Measurements from ENCODE around the gene RNASE8.
"Not testable (repeated sequence)": the region's sequence is repeated elsewhere in the genome, so short reads cannot be mapped to it uniquely, and the experiment has no call there.

The RNASE8 gene

DNA sequence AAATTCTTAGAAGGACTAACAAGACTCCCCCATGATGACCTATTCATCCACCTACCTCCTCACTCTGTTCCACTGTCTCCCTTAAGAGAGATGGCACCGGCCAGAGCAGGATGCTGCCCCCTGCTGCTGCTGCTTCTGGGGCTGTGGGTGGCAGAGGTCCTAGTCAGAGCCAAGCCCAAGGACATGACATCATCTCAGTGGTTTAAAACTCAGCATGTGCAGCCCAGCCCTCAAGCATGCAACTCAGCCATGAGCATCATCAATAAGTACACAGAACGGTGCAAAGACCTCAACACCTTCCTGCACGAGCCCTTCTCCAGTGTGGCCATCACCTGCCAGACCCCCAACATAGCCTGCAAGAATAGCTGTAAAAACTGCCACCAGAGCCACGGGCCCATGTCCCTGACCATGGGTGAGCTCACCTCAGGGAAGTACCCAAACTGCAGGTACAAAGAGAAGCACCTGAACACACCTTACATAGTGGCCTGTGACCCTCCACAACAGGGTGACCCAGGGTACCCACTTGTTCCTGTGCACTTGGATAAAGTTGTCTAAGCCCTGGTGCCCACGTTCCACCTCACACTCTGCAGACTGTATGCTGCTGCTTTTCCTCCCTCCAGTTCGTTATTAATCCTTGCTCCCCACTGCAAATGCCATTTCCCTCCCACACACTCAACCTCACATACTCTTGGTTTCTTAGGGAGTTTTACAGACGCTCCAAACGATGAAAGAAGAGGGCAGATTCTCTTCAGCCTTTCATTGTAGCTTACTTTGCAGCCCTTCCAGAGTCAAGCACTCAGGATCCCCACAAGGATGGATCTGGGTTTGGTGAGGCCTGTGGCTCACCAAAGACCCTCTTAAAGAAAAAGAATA lies at the start of gene RNASE8:
TSS of gene RNASE8 (plus strand) at position 20 of the 873 bp plus-strand sequence. CDS start at position 91, 71 bp downstream.
- no peak for DNase-seq

DNA sequence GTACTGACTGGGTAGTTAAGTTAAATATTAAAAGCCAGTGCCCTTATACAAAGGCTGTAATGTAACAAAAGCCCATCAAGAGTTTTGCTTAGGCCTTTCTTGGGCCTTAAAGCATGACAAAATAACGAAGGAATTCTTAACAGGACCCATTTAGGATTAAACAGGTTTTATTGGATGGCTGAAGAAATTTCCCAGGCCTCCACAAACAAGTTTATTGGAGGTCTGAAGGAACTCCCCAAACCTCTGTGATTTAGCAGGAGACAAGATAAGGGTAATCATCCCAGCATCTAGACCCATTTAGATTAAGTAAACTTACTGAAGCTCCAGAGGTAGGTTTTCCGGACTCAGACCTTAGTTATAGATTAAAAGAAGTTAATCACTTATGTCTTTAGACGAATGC lies 47.9 kb upstream of the RNASE8 start:
- not testable (repeated sequence) for DNase-seq

DNA sequence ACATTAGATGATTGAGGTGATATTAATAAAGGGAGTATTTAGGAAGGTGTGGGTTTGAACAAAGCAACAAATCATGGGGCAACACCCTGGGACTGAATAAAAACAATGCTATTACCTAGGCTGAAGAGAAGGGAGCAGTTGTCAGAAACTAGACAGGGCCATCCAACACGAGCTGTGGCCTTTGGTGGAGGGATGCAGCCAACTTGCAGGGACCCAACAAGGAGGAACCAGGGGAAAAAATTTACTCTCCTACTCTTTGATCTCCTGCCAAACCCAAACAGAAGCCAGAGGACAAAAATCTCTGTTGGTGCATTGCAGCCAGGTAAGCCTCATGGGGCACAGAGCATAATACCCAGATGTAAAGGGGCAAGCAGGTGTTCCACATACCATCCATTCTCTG lies 46.5 kb upstream of the RNASE8 start:
- no peak for DNase-seq

DNA sequence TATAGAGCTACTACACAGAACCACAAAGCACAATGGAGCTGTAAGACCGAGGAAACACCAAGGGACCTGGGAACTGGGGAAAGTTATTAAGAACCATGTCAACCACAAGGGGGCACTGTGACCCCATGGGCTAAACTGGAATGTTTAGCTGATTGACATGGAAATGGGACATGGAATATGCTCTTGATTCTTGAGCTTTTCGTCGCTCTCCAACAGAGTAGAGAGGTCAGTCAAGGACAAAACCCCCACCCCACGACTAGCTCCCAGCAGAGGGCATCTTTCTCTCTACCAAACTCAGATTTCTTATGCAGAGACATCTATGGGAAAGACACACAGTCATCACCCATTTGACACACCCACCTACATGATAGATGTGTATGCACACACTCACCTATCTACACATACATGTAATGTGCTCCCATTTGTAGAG lies 42.8 kb upstream of the RNASE8 start:
- peak; percentile 24 for DNase-seq

- no peak for DNase-seq
Observed at GRCh38 chr14:21015312-21015711, 42.3 kb upstream of the RNASE8 start.

GRCh38 chr14:21016413-21017190 lies 41.0 kb upstream of the RNASE8 start:
- no peak for DNase-seq

DNA sequence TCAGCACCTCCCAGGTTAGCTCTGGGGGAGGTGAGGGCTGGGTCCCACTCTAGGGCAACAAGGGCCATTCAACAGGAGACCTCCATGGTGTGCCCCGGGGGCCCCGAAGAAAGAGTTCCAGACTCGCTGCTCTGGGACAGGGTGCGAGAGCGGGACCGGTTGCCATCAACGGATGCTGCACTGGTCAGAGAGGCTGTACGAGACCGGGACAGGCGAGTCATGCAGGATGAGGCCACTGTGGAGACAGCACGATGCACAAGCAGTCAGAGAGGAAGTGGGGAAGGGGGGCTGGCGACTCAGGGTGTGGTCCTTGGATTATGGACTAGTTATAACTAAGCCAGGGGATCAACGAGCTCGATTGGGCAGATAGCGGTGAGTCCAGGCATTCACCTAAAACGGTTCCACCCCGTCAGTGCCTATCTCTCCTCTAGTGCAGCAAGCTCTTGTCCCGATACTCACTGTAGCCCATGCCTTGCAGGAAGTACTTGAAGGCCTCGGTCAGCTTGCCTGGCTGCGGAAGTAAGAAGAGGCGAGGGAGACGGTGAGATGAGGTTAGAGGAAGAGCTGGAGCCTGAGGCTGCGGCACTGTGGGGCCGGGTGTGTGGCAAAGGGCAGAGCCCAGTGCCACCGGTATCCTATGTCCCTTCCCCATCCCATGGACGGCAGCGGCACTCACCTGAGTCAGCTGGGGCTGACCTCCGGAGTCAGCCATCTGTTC lies 39.9 kb upstream of the RNASE8 start:
- DNase-seq, result no peak

DNA sequence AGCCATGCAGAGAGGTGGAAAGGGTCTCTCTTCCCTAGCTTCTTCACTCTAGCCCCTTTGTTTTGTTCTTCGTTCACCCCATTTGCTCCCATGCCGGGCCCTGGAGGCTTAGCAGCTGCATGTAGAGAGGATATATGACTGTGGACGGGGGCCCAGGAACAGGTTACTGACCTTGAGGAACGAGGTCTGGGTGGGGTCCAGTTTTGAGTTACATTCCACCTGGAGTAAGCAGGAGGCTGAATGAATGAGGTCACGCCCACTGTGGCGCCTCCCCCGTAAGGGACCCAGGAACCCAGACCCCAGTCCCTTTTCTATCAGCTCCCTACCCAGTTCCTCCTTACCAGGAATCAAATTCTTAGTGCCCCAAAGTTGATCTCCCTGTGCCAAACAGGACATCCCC lies 39.3 kb upstream of the RNASE8 start:
- DNase-seq, result no peak

GRCh38 chr14:21018781-21019180 lies 38.8 kb upstream of the RNASE8 start:
- no peak for DNase-seq

- no peak for DNase-seq
Observed at GRCh38 chr14:21019366-21019765, 38.3 kb upstream of the RNASE8 start.

GRCh38 chr14:21020977-21021545 lies 36.6 kb upstream of the RNASE8 start:
- DNase-seq, result no peak

DNA sequence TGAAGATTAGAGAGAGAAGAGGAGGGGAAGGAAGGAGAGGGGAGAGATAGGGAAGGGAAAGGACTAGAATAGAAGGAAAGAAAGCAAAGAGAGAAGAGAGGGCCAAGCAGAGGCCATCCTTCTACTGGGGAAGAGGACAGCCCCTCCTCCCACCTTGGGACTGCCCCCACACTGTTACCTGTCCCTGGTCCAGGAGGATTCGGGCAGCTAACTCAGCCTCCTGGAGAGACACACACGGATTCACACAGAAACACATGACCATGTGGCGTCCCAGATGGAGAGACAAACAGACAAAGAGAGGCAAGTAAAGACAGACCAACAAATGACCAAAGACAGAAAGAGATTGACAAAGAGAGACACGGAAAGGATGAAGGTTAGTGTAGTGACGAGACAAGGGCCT lies 34.9 kb upstream of the RNASE8 start:
- no peak for DNase-seq

GRCh38 chr14:21023174-21023573 lies 34.4 kb upstream of the RNASE8 start:
- DNase-seq, result no peak

DNA sequence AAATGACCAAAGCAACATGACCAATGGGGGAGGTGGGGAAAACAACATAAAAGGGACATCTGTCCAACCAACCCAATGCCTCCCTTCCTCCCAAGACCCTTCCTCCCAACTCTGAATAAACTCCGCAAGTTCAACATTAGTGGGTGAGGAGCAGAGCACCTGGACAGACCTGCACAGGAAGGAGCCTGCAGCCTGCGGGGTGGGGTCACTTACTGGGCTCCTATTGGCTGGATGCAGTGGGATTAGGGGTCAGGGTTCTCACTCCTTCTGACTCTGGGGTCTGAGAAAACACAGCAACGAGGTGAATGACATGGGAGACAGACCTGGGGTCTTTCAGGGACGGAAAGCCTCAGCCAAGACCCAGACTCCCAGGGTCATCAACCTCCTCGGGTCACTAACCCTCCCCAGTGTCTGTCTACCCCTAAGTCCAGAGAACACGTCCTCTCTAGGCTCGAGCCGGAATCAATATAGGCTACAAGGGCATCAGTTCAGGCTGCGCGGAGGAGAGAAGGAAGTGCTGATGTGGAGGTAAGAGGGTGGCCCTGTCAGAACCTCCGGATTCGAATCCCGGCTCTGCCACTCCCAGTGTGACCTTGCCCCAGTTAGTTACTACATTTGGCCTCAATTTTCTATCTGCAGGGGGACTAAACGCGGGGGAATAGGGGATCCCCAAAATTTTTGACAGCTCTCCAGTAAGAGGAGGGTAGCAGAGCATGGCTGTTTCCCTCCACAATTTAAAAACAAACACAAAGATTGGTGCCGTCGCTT lies 33.6 kb upstream of the RNASE8 start:
- no peak for DNase-seq

- DNase-seq, result no peak
Observed at GRCh38 chr14:21024585-21025370, 32.8 kb upstream of the RNASE8 start, which contains the start of gene NDRG2. Gene NDRG2 (minus strand): TSS chr14:21025061. CDS start chr14:21023315, 1,746 bp downstream.

DNA sequence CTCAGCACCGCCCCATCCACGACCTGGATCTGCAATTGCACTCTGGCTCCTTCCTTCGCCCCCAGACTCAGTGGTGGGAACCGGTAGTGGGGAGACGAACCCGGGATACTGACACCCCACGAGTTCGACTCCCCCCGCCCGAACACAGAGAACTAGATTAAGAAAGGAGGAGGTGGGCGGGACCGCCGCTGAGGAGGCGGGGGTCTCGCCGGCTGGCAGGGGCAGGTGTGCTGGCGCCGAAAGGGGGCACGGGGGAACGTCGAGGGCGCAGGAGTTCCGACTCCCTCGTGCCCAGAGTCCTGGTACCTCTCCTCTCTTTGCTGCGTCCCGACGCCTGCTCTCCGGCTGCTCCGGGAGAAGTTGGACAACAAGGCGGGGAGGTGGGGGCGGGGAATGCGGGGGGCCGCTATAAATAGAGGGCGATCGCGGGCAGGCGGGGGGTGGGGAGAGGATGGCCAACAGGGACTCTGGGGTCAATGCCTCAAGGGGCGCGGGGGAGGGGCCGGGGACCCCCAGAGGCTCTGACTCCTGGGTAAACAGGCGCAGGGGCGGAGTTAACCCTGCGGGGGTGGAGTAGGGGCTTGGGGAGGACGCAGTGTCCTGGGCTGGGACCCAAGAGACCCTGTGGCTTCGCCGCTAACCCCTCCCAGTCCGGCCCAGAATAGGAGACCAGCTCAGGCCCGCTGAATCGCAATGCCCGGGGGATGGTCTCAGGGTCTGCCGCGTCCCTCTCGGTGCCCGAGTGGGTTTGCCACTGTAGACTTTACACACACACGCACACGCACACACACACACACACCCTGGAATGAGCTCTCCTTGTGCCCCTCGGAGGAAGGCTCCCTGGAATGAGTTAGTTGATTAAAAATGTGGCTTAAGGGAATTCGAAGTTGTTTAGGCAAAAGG lies 32.0 kb upstream of the RNASE8 start:
- no peak for DNase-seq

GRCh38 chr14:21026274-21026987 lies 31.2 kb upstream of the RNASE8 start:
- DNase-seq, result no peak

DNA sequence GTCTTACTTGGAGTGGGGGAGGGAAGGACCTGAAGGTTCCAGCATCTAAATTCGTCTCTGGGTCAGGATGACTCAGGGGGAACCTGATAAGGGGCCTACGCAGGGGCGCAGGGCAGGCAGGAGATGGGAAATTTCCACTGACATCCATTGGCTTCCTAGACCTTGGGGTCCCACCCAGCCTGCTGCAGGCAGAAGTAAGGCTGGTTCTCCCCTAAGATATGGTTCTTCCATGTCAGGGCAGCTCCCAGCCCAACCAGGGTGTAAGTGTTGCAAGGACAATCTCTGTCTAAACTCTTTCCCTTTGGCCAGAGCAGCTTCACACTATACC lies 30.7 kb upstream of the RNASE8 start:
- no peak for DNase-seq

DNA sequence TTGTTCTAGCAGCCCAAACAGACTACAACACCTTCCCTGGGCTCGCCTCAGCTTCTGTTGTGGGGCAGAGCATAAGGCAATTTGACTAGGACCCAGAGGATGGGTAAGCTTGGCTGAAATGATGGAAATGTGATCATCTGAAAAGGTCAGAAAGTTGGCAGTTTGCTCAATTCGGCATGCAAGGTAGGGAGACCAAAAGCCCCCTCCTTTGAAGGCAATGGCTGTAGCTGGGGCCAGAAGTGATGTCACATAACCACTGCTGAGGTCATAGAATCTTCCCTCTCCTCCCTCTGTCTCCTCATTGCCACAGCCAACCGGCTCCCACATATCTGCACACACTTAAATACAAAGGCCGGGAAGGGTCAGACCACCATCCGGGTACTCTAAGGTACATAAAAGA lies 27.7 kb upstream of the RNASE8 start, which contains the start of gene TPPP2:
TSS of gene TPPP2 (plus strand) at position 301 of the 400 bp plus-strand sequence. CDS start 365 bp downstream, outside the sequence.
- DNase-seq, result no peak

Data from NK-92 treated with Interleukin-12 subunit alpha and Interleukin-12 subunit beta, amount 100 ng/mL, for 24 hours (cell line).